HG03342 (cell line): Measurements from ENCODE around the gene CDON.

ENCODE experiments used
- ATAC-seq: cut with Tn5 transposase; IDR thresholded peaks from one replicate; pipeline ENCODE4 v1.9.1; 2021; ENCODE audit warnings: mild to moderate bottlenecking, moderate library complexity; ENCODE audit not compliant: unreplicated experiment

Gene CDON

GRCh38 chr11:126062679-126063506 lies at the start of gene CDON:
Gene CDON (minus strand): TSS chr11:126062866. CDS start chr11:126023476, 39,390 bp downstream.
- peak; percentile 97 for ATAC-seq

- no peak for ATAC-seq
Observed at GRCh38 chr11:126111458-126112116, 48.9 kb upstream of the CDON start.

- ATAC-seq: no peak
Observed at GRCh38 chr11:126109941-126110731, 47.5 kb upstream of the CDON start.

- ATAC-seq: no peak
Observed at GRCh38 chr11:126106594-126107328, 44.1 kb upstream of the CDON start.

GRCh38 chr11:126105748-126106080 lies 43.0 kb upstream of the CDON start:
- ATAC-seq: no peak

GRCh38 chr11:126105022-126105747 lies 42.5 kb upstream of the CDON start:
- ATAC-seq: no peak

- ATAC-seq: no peak
Observed at GRCh38 chr11:126104420-126104819, 41.8 kb upstream of the CDON start.

GRCh38 chr11:126103150-126103549 lies 40.5 kb upstream of the CDON start:
- no peak for ATAC-seq

- no peak for ATAC-seq
Observed at GRCh38 chr11:126102436-126102981, 39.8 kb upstream of the CDON start.

GRCh38 chr11:126101930-126102283 lies 39.2 kb upstream of the CDON start:
- no peak for ATAC-seq

GRCh38 chr11:126101251-126101929 lies 38.7 kb upstream of the CDON start:
- ATAC-seq: no peak

- ATAC-seq: no peak
Observed at GRCh38 chr11:126100716-126101115, 38.0 kb upstream of the CDON start.

- ATAC-seq: no peak
Observed at GRCh38 chr11:126098204-126098769, 35.6 kb upstream of the CDON start.

GRCh38 chr11:126095745-126096144 lies 33.1 kb upstream of the CDON start:
- no peak for ATAC-seq

GRCh38 chr11:126090452-126090851 lies 27.8 kb upstream of the CDON start:
- no peak for ATAC-seq

GRCh38 chr11:126088999-126089398 lies 26.3 kb upstream of the CDON start:
- no peak for ATAC-seq

- no peak for ATAC-seq
Observed at GRCh38 chr11:126086248-126086647, 23.6 kb upstream of the CDON start.

- ATAC-seq: no peak
Observed at GRCh38 chr11:126084608-126084912, 21.9 kb upstream of the CDON start.

GRCh38 chr11:126083829-126084607 lies 21.4 kb upstream of the CDON start:
- ATAC-seq: no peak
